MM.1S (cell line): Measurements from ENCODE around the gene UBE2E2.

ENCODE experiments used
- CTCF ChIP-seq: fragments of 300-600 bp; sonication (generic); IDR thresholded peaks from 2 replicates; pipeline ENCODE4 v1.5.1; 2016; ENCODE audit warnings: antibody characterized with exemption, low read length, mixed read lengths
- EZH2 ChIP-seq: fragments of 300-600 bp; sonication (generic); optimal IDR thresholded peaks from 2 replicates; pipeline ENCODE3; 2017; ENCODE audit warnings: low read depth, mild to moderate bottlenecking, antibody characterized with exemption, low read length, mixed read lengths
- EZH2phosphoT487 ChIP-seq: fragments of 300-600 bp; sonication (generic); IDR thresholded peaks from 2 replicates; pipeline ENCODE4 v1.6.1; 2018; ENCODE audit warnings: antibody characterized with exemption, low read length

GRCh38 chr3:23600167-23600871 lies 397.2 kb downstream of the UBE2E2 start:
- TF ChIP-seq CTCF (no peak), EZH2 (no peak), EZH2phosphoT487 (no peak)
